ENCODE results near the gene STRIP1.

Gene STRIP1

DNA sequence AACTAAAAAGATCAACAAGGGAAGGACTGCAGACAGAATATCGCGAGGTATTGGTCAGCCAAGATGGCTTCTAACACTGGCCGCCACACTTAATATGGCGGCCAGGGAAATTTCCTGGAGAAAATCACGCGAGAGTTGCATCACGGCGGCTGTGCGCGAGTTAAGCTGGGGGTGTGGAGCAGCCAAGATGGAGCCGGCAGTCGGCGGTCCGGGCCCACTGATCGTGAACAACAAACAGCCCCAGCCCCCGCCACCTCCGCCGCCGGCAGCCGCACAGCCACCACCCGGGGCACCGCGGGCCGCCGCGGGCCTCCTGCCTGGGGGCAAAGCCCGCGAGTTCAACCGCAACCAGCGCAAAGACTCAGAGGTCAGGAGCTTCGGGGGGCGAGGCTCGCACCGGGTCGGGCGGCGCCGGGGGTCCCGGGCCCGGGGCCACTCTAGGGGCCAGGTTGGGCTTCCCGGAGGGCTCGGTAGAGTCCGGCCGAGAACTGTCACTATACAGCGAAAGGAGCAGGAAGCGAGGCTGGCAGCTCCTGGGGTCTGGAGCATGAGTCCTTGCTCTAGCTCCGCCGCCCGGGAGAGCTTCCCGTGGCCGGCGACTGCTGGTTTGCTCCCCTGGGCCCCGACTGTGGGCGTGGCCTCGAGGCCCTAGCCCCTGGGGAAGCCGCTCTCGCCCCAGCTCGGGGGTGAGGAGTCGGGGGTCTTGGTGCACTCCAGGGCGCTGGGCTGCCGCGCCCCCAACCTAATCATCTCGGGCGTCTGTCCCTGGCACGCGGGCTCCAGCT is at the start of gene STRIP1:
STRIP1 (plus strand) TSS at position 174 of the 785 bp plus-strand sequence; CDS start at position 188, 14 bp downstream.
- H3K4me1 ChIP-seq (ENCODE audit: control insufficient read depth in 1 of 2, insufficient read depth in 2 of 2, low read length in 2 of 2): peaks cover 15 to 19% of the 10 kb centered on the region in 2 donors
- peak within 1 kb of the TSS; percentile 72 for H3K27ac ChIP-seq (ENCODE audit: low read depth, low read length)
- H3K36me3 ChIP-seq (ENCODE audit: control insufficient read depth in 1 of 2, insufficient read depth in 2 of 2, low read length in 2 of 2): peaks cover 16 to 21% of the 10 kb centered on the region in 2 donors
- H3K9ac ChIP-seq (ENCODE audit: low read depth in 1 of 2, low read length in 2 of 2): peak within 1 kb of the TSS; percentile 71 to 87
- peak within 1 kb of the TSS; percentile 82 to 95 for H3K4me3 ChIP-seq (ENCODE audit: low read depth in 1 of 2, low read length in 2 of 2)
- H3K9me3 ChIP-seq (ENCODE audit: control insufficient read depth in 1 of 2, low read length in 2 of 2): no peaks in the 10 kb centered on the region
- H3K27me3 ChIP-seq (ENCODE audit: control insufficient read depth in 1 of 2, insufficient read depth in 2 of 2, low read length in 2 of 2): no peaks in the 10 kb centered on the region

DNA sequence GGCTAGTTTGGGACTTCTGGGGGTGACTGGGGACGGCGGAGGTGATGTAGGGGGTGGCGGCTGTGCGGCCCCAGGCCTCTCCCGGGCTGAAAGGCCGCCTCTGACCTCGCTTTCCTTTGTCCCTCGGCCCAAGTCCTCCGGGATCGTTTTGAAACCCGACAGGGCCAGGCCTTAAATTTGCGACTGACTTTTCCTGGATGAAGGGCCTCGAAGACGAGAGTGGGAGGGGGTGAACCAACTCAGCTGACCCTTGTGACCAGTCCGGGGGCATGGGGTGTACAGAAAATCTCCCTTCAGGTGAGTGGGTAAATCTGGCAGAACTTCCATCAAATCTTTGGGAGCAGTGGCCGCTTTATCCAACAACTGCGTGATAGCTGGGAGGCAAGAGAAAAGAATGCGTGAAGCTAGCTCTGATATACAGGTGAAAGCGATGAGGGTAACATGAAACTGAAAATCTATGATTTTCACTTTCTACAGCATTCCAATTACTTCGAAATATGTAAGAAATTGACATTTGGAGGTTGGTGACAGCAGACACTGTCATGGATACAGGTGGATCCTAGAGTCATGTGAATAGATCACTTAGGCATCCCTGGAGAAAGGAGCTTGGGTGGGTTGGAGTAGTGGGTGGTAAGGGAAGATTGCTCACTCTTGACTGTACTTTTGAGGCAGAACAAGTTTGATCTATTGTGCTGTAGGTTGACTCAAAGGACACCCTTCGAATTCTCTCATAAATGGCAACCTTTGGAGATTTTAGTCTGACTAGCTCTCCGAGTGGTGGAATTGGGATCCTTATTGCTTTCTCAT is 49.0 kb upstream of the STRIP1 start:
- H3K27ac ChIP-seq (ENCODE audit: low read depth, low read length): peak overlapping the region; percentile 93
- H3K27me3 ChIP-seq (ENCODE audit: control insufficient read depth in 1 of 2, insufficient read depth in 2 of 2, low read length in 2 of 2): no peaks in the 10 kb centered on the region
- H3K4me3 ChIP-seq (ENCODE audit: low read depth in 1 of 2, low read length in 2 of 2): peak overlapping the region; percentile 83 to 94
- H3K36me3 ChIP-seq (ENCODE audit: control insufficient read depth in 1 of 2, insufficient read depth in 2 of 2, low read length in 2 of 2): peaks cover 0 to 3% of the 10 kb centered on the region in 2 donors
- no peaks in the 10 kb centered on the region for H3K9me3 ChIP-seq (ENCODE audit: control insufficient read depth in 1 of 2, low read length in 2 of 2)
- H3K9ac ChIP-seq (ENCODE audit: low read depth in 1 of 2, low read length in 2 of 2): peak overlapping the region; percentile 90 to 98
- peaks cover 47 to 48% of the 10 kb centered on the region in 2 donors for H3K4me1 ChIP-seq (ENCODE audit: control insufficient read depth in 1 of 2, insufficient read depth in 2 of 2, low read length in 2 of 2)

- no peaks in the 10 kb centered on the region for H3K27me3 ChIP-seq (ENCODE audit: control insufficient read depth in 1 of 2, insufficient read depth in 2 of 2, low read length in 2 of 2)
- peaks cover 0 to 3% of the 10 kb centered on the region in 2 donors for H3K36me3 ChIP-seq (ENCODE audit: control insufficient read depth in 1 of 2, insufficient read depth in 2 of 2, low read length in 2 of 2)
- H3K4me3 ChIP-seq (ENCODE audit: low read depth in 1 of 2, low read length in 2 of 2): peak overlapping the region; percentile 83 to 94
- H3K9ac ChIP-seq (ENCODE audit: low read depth in 1 of 2, low read length in 2 of 2): peak overlapping the region; percentile 90 to 98
- peaks cover 42 to 44% of the 10 kb centered on the region in 2 donors for H3K4me1 ChIP-seq (ENCODE audit: control insufficient read depth in 1 of 2, insufficient read depth in 2 of 2, low read length in 2 of 2)
- no peaks in the 10 kb centered on the region for H3K9me3 ChIP-seq (ENCODE audit: control insufficient read depth in 1 of 2, low read length in 2 of 2)
- H3K27ac ChIP-seq (ENCODE audit: low read depth, low read length): no peak overlapping the region
These were observed 48.4 kb upstream of the STRIP1 start for GRCh38 chr1:109986054-109986444.

- no peak overlapping the region for H3K9ac ChIP-seq (ENCODE audit: low read depth in 1 of 2, low read length in 2 of 2)
- H3K4me1 ChIP-seq (ENCODE audit: control insufficient read depth in 1 of 2, insufficient read depth in 2 of 2, low read length in 2 of 2): peaks cover 44 to 52% of the 10 kb centered on the region in 2 donors
- no peak overlapping the region for H3K27ac ChIP-seq (ENCODE audit: low read depth, low read length)
- H3K9me3 ChIP-seq (ENCODE audit: control insufficient read depth in 1 of 2, low read length in 2 of 2): no peaks in the 10 kb centered on the region
- H3K4me3 ChIP-seq (ENCODE audit: low read depth in 1 of 2, low read length in 2 of 2): no peak overlapping the region
- peaks cover 0 to 3% of the 10 kb centered on the region in 2 donors for H3K36me3 ChIP-seq (ENCODE audit: control insufficient read depth in 1 of 2, insufficient read depth in 2 of 2, low read length in 2 of 2)
- H3K27me3 ChIP-seq (ENCODE audit: control insufficient read depth in 1 of 2, insufficient read depth in 2 of 2, low read length in 2 of 2): no peaks in the 10 kb centered on the region
These were observed 46.0 kb upstream of the STRIP1 start for GRCh38 chr1:109988349-109988914.

- Histone ChIP-seq H3K27ac (ENCODE audit: low read depth, low read length) (no peak overlapping the region), H3K36me3 (ENCODE audit: control insufficient read depth in 1 of 2, insufficient read depth in 2 of 2, low read length in 2 of 2) (peaks cover 0 to 3% of the 10 kb centered on the region in 2 donors), H3K9me3 (ENCODE audit: control insufficient read depth in 1 of 2, low read length in 2 of 2) (no peaks in the 10 kb centered on the region), H3K27me3 (ENCODE audit: control insufficient read depth in 1 of 2, insufficient read depth in 2 of 2, low read length in 2 of 2) (no peaks in the 10 kb centered on the region), H3K4me1 (ENCODE audit: control insufficient read depth in 1 of 2, insufficient read depth in 2 of 2, low read length in 2 of 2) (peaks cover 47 to 60% of the 10 kb centered on the region in 2 donors), H3K9ac (ENCODE audit: low read depth in 1 of 2, low read length in 2 of 2) (no peak overlapping the region), H3K4me3 (ENCODE audit: low read depth in 1 of 2, low read length in 2 of 2) (no peak overlapping the region)
These were observed 44.7 kb upstream of the STRIP1 start for GRCh38 chr1:109989506-109990301.

- Histone ChIP-seq H3K4me1 (ENCODE audit: control insufficient read depth in 1 of 2, insufficient read depth in 2 of 2, low read length in 2 of 2) (peaks cover 49 to 66% of the 10 kb centered on the region in 2 donors), H3K9ac (ENCODE audit: low read depth in 1 of 2, low read length in 2 of 2) (no peak overlapping the region), H3K4me3 (ENCODE audit: low read depth in 1 of 2, low read length in 2 of 2) (no peak overlapping the region)
These were observed 44.1 kb upstream of the STRIP1 start for GRCh38 chr1:109990302-109990653.

GRCh38 chr1:109991400-109991925 is 43.0 kb upstream of the STRIP1 start:
- H3K27ac ChIP-seq (ENCODE audit: low read depth, low read length): no peak overlapping the region
- no peak overlapping the region for H3K9ac ChIP-seq (ENCODE audit: low read depth in 1 of 2, low read length in 2 of 2)
- H3K4me1 ChIP-seq (ENCODE audit: control insufficient read depth in 1 of 2, insufficient read depth in 2 of 2, low read length in 2 of 2): peaks cover 38 to 62% of the 10 kb centered on the region in 2 donors

More at GRCh38 chr1:109990302-109990653, 44.1 kb upstream of the STRIP1 start:
- no peaks in the 10 kb centered on the region for H3K27me3 ChIP-seq (ENCODE audit: control insufficient read depth in 1 of 2, insufficient read depth in 2 of 2, low read length in 2 of 2)
- H3K27ac ChIP-seq (ENCODE audit: low read depth, low read length): no peak overlapping the region
- H3K36me3 ChIP-seq (ENCODE audit: control insufficient read depth in 1 of 2, insufficient read depth in 2 of 2, low read length in 2 of 2): peaks cover under 1 to 3% of the 10 kb centered on the region in 2 donors
- H3K9me3 ChIP-seq (ENCODE audit: control insufficient read depth in 1 of 2, low read length in 2 of 2): no peaks in the 10 kb centered on the region

DNA sequence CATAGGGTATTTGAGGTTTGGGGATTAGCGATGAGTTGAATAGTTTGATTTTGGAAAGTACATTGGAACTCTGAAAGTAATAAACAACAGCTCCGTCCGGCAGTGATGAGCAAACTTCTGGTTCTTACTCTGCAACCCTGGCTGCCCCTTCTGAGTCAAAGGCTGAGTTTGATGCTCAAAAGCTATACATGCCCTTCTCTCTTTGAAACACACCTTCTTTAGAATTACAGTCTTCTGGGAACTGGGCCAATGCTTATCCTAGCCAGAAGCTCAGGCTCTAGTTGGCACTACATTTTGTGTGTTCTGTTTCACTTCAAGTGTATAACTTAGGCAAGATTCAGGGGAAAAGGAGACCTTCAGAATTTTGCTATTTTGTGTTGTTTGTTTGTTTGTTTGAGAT is 40.5 kb upstream of the STRIP1 start:
- no peak overlapping the region for H3K4me3 ChIP-seq (ENCODE audit: low read depth in 1 of 2, low read length in 2 of 2)
- no peak overlapping the region for H3K27ac ChIP-seq (ENCODE audit: low read depth, low read length)
- peaks cover 23 to 46% of the 10 kb centered on the region in 2 donors for H3K4me1 ChIP-seq (ENCODE audit: control insufficient read depth in 1 of 2, insufficient read depth in 2 of 2, low read length in 2 of 2)

More at GRCh38 chr1:109991400-109991925, 43.0 kb upstream of the STRIP1 start:
- no peak overlapping the region for H3K4me3 ChIP-seq (ENCODE audit: low read depth in 1 of 2, low read length in 2 of 2)
- no peaks in the 10 kb centered on the region for H3K27me3 ChIP-seq (ENCODE audit: control insufficient read depth in 1 of 2, insufficient read depth in 2 of 2, low read length in 2 of 2)
- H3K9me3 ChIP-seq (ENCODE audit: control insufficient read depth in 1 of 2, low read length in 2 of 2): no peaks in the 10 kb centered on the region
- peaks cover 5 to 8% of the 10 kb centered on the region in 2 donors for H3K36me3 ChIP-seq (ENCODE audit: control insufficient read depth in 1 of 2, insufficient read depth in 2 of 2, low read length in 2 of 2)

DNA sequence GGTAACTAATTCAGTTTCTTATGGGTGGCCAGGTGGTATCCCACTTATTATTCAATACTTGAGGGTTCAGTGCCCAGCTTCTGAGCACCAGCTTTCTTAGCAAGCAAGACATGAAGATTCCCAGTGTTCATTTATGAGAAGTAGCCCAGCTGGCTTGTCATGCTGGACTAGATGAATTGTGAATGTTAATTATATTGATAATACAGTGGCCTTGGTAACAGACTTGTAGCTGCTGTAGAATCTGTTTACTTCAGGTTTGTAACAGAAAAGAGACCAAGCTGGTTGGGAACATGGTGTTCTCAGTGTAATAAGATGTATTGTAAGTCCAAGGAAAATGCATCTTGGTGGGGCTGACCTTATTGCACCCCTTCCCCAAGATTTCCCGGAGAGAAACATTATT is 39.8 kb upstream of the STRIP1 start:
- Histone ChIP-seq H3K9ac (ENCODE audit: low read depth in 1 of 2, low read length in 2 of 2) (no peak overlapping the region), H3K4me3 (ENCODE audit: low read depth in 1 of 2, low read length in 2 of 2) (no peak overlapping the region), H3K36me3 (ENCODE audit: control insufficient read depth in 1 of 2, insufficient read depth in 2 of 2, low read length in 2 of 2) (peaks cover 8 to 9% of the 10 kb centered on the region in 2 donors), H3K27me3 (ENCODE audit: control insufficient read depth in 1 of 2, insufficient read depth in 2 of 2, low read length in 2 of 2) (no peaks in the 10 kb centered on the region), H3K4me1 (ENCODE audit: control insufficient read depth in 1 of 2, insufficient read depth in 2 of 2, low read length in 2 of 2) (peaks cover 20 to 44% of the 10 kb centered on the region in 2 donors), H3K9me3 (ENCODE audit: control insufficient read depth in 1 of 2, low read length in 2 of 2) (no peaks in the 10 kb centered on the region), H3K27ac (ENCODE audit: low read depth, low read length) (no peak overlapping the region)

More for the DNA sequence above, 40.5 kb upstream of the STRIP1 start:
- H3K9me3 ChIP-seq (ENCODE audit: control insufficient read depth in 1 of 2, low read length in 2 of 2): no peaks in the 10 kb centered on the region
- no peaks in the 10 kb centered on the region for H3K27me3 ChIP-seq (ENCODE audit: control insufficient read depth in 1 of 2, insufficient read depth in 2 of 2, low read length in 2 of 2)
- peaks cover 8 to 12% of the 10 kb centered on the region in 2 donors for H3K36me3 ChIP-seq (ENCODE audit: control insufficient read depth in 1 of 2, insufficient read depth in 2 of 2, low read length in 2 of 2)
- no peak overlapping the region for H3K9ac ChIP-seq (ENCODE audit: low read depth in 1 of 2, low read length in 2 of 2)

Measured in duodenal mucosa (tissue), 2 donors.